GM12878 (cell line): ENCODE measurements around the gene ODAD2.

Source experiments
- BHLHE40 ChIP-seq, 2 experiments: fragments of 450-650 bp in 1 of 2; IDR thresholded peaks; 2 replicates each; pipeline ENCODE4 v1.6.1; 2011 to 2017; ENCODE audit warnings: low read depth in 2 of 2, borderline replicate concordance in 1 of 2, improper control_type of control experiment in 1 of 2, low read length in 1 of 2, mild to moderate bottlenecking in 1 of 2
- SMAD1 ChIP-seq: fragments of 450-650 bp; IDR thresholded peaks from 2 replicates; pipeline ENCODE4 v1.6.1; 2018; ENCODE audit warnings: mild to moderate bottlenecking, low read depth; ENCODE audit not compliant: partially characterized antibody
- TF ChIP-seq, protein P1 (sequence below): IDR thresholded peaks from 2 replicates; pipeline ENCODE4 v1.6.1; 2012; ENCODE audit warnings: low read depth, low read length, improper control_type of control experiment

- TF ChIP-seq, protein P1, sequence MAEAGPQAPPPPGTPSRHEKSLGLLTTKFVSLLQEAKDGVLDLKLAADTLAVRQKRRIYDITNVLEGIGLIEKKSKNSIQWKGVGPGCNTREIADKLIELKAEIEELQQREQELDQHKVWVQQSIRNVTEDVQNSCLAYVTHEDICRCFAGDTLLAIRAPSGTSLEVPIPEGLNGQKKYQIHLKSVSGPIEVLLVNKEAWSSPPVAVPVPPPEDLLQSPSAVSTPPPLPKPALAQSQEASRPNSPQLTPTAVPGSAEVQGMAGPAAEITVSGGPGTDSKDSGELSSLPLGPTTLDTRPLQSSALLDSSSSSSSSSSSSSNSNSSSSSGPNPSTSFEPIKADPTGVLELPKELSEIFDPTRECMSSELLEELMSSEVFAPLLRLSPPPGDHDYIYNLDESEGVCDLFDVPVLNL, result no peak
- TF ChIP-seq BHLHE40 (IDR thresholded peaks at IDR 0.05; ENCODE audit: borderline replicate concordance in 1 of 2, low read depth in 2 of 2, low read length in 1 of 2) (no peak), SMAD1 (no peak)
Measured at GRCh38 chr10:27844223-27844622, 154.7 kb downstream of the ODAD2 start.
